ENCODE measurements around the gene PLVAP. TPM values are rescaled to one million over a fixed set of nuclear protein-coding genes. Genes with fewer than 3 reads are reported as not detected.
A peak's percentile ranks its signal among the peaks of the same experiment; 100 is the strongest.

PLVAP gene
- total RNA-seq, 1 donor from 2014 or later, result 0.95 TPM

- Mint-ChIP-seq H3K9me3 (ENCODE audit: unreplicated experiment) (no peaks in the 10 kb centered on the region), H3K27ac (ENCODE audit: unreplicated experiment) (no peak within 1 kb of the TSS), H3K36me3 (ENCODE audit: low read depth, unreplicated experiment) (peaks cover 2% of the 10 kb centered on the region), H3K27me3 (ENCODE audit: low read depth, unreplicated experiment) (no peaks in the 10 kb centered on the region), H3K4me1 (ENCODE audit: low read depth, unreplicated experiment) (peaks cover 1% of the 10 kb centered on the region), H3K4me3 (ENCODE audit: unreplicated experiment) (peak within 1 kb of the TSS; percentile 78)
- H3K27me3 ChIP-seq (ENCODE audit: insufficient read depth, low read length), result no peaks in the 10 kb centered on the region
- H3K36me3 ChIP-seq (ENCODE audit: insufficient read depth, low read length), result no peaks in the 10 kb centered on the region
- H3K79me2 ChIP-seq (ENCODE audit: insufficient read depth, low read length), result peaks cover 7% of the 10 kb centered on the region
- no peak for FAIRE-seq
- peak; percentile 81 for DNase-seq (ENCODE audit: low read depth)
- peaks cover 3% of the 10 kb centered on the region for H4K20me1 ChIP-seq (ENCODE audit: insufficient read depth, low read length)
- H3K9me3 ChIP-seq (ENCODE audit: insufficient read depth, low read depth, low read length), result no peaks in the 10 kb centered on the region
- H3K4me3 ChIP-seq (ENCODE audit: insufficient read depth, low read depth, low read length), result peak within 1 kb of the TSS; percentile 57
- H2AFZ ChIP-seq (ENCODE audit: low read depth, low read length), result peak within 1 kb of the TSS; percentile 67
- peak within 1 kb of the TSS; percentile 75 for H3K9ac ChIP-seq (ENCODE audit: low read length)
- H3K4me1 ChIP-seq (ENCODE audit: insufficient read depth, low read length), result peaks cover 12% of the 10 kb centered on the region
- TF ChIP-seq, protein P1, sequence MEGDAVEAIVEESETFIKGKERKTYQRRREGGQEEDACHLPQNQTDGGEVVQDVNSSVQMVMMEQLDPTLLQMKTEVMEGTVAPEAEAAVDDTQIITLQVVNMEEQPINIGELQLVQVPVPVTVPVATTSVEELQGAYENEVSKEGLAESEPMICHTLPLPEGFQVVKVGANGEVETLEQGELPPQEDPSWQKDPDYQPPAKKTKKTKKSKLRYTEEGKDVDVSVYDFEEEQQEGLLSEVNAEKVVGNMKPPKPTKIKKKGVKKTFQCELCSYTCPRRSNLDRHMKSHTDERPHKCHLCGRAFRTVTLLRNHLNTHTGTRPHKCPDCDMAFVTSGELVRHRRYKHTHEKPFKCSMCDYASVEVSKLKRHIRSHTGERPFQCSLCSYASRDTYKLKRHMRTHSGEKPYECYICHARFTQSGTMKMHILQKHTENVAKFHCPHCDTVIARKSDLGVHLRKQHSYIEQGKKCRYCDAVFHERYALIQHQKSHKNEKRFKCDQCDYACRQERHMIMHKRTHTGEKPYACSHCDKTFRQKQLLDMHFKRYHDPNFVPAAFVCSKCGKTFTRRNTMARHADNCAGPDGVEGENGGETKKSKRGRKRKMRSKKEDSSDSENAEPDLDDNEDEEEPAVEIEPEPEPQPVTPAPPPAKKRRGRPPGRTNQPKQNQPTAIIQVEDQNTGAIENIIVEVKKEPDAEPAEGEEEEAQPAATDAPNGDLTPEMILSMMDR (IDR thresholded peaks at IDR 0.05; ENCODE audit: insufficient read depth, low read depth, low read length), result no peak
- TF ChIP-seq EZH2 (IDR thresholded peaks at IDR 0.05; ENCODE audit: insufficient read depth, low read length), result no peak
- no peak within 1 kb of the TSS for H3K27ac ChIP-seq (ENCODE audit: low read depth, low read length)
- H3K4me2 ChIP-seq (ENCODE audit: low read length), result peak within 1 kb of the TSS; percentile 87
Observed at GRCh38 chr19:17303167-17303939, 73.8 kb downstream of the PLVAP start, which contains the start of gene ABHD8. Gene ABHD8 (minus strand): TSS chr19:17303425. CDS start chr19:17301616, 1,809 bp downstream.

- H3K4me3 Mint-ChIP-seq (ENCODE audit: unreplicated experiment), result peak overlapping the region; percentile 78
- Histone ChIP-seq H3K4me2 (ENCODE audit: low read length) (peak overlapping the region; percentile 87), H3K4me3 (ENCODE audit: insufficient read depth, low read depth, low read length) (peak overlapping the region; percentile 57), H3K9me3 (ENCODE audit: insufficient read depth, low read depth, low read length) (no peaks in the 10 kb centered on the region), H3K79me2 (ENCODE audit: insufficient read depth, low read length) (peaks cover 7% of the 10 kb centered on the region), H3K9ac (ENCODE audit: low read length) (peak overlapping the region; percentile 75), H3K4me1 (ENCODE audit: insufficient read depth, low read length) (peaks cover 12% of the 10 kb centered on the region), H2AFZ (ENCODE audit: low read depth, low read length) (peak overlapping the region; percentile 67), H3K27me3 (ENCODE audit: insufficient read depth, low read length) (no peaks in the 10 kb centered on the region), H4K20me1 (ENCODE audit: insufficient read depth, low read length) (peaks cover 3% of the 10 kb centered on the region), H3K36me3 (ENCODE audit: insufficient read depth, low read length) (no peaks in the 10 kb centered on the region), H3K27ac (ENCODE audit: low read depth, low read length) (no peak overlapping the region)
- FAIRE-seq (no peak), DNase-seq (ENCODE audit: low read depth) (no peak)
- H3K4me1 Mint-ChIP-seq (ENCODE audit: low read depth, unreplicated experiment), result peaks cover 1% of the 10 kb centered on the region
- H3K27ac Mint-ChIP-seq (ENCODE audit: unreplicated experiment), result no peak overlapping the region
- no peaks in the 10 kb centered on the region for H3K9me3 Mint-ChIP-seq (ENCODE audit: unreplicated experiment)
- H3K36me3 Mint-ChIP-seq (ENCODE audit: low read depth, unreplicated experiment), result peaks cover 2% of the 10 kb centered on the region
- H3K27me3 Mint-ChIP-seq (ENCODE audit: low read depth, unreplicated experiment), result no peaks in the 10 kb centered on the region
- no peak for TF ChIP-seq EZH2 (IDR thresholded peaks at IDR 0.05; ENCODE audit: insufficient read depth, low read length)
- TF ChIP-seq, protein P1 (IDR thresholded peaks at IDR 0.05; ENCODE audit: insufficient read depth, low read depth, low read length), result no peak
Observed at GRCh38 chr19:17302391-17303166, 74.6 kb downstream of the PLVAP start.

Other genes starting within 250 kb of the PLVAP start
- 19.2 and 19.8 TPM in 2 replicates for gene USE1, start 162.0 kb downstream of the PLVAP start, total RNA-seq
- gene OCEL1, start 151.1 kb downstream of the PLVAP start, total RNA-seq, result 12.3 and 13.5 TPM in 2 replicates
- 63.5 and 72.8 TPM in 2 replicates for gene NR2F6, start 131.4 kb downstream of the PLVAP start, total RNA-seq
- 0.27 TPM in 1 of 2 replicates, not detected in the other for gene USHBP1, start 112.6 kb downstream of the PLVAP start, total RNA-seq
- gene BABAM1, start 109.9 kb downstream of the PLVAP start, total RNA-seq, result 112 and 115 TPM in 2 replicates
- gene ANKLE1, start 95.4 kb downstream of the PLVAP start, total RNA-seq, result 1.0 and 1.8 TPM in 2 replicates
- 8.5 and 9.4 TPM in 2 replicates for gene ABHD8, start 73.9 kb downstream of the PLVAP start, total RNA-seq
- gene MRPL34, start 71.5 kb downstream of the PLVAP start, total RNA-seq, result 64.8 and 65.1 TPM in 2 replicates
- gene DDA1, start 67.8 kb downstream of the PLVAP start, total RNA-seq, result 115 and 123 TPM in 2 replicates
- gene ANO8, start 42.5 kb downstream of the PLVAP start, total RNA-seq, result 8.1 and 9.0 TPM in 2 replicates
- 21.4 and 21.7 TPM in 2 replicates for gene GTPBP3, start 39.8 kb downstream of the PLVAP start, total RNA-seq
- gene CCDC194, start 16.9 kb upstream of the PLVAP start, total RNA-seq, result 14.1 and 15.5 TPM in 2 replicates
- 301 and 376 TPM in 2 replicates for gene BST2, start 28.3 kb upstream of the PLVAP start, total RNA-seq
- gene MVB12A, start 42.7 kb upstream of the PLVAP start, total RNA-seq, result 41.0 and 50.1 TPM in 2 replicates
- gene TMEM221, start 71.3 kb upstream of the PLVAP start, total RNA-seq, result 0.19 and 0.23 TPM in 2 replicates
- not detected in 2 replicates for gene NXNL1, start 83.6 kb upstream of the PLVAP start, total RNA-seq
- gene SLC27A1, start 93.2 kb upstream of the PLVAP start, total RNA-seq, result 9.5 and 10.5 TPM in 2 replicates
- 102 and 109 TPM in 2 replicates for gene PGLS, start 134.3 kb upstream of the PLVAP start, total RNA-seq
- 137 and 152 TPM in 2 replicates for gene COLGALT1, start 178.3 kb upstream of the PLVAP start, total RNA-seq